HepG2 (cell line): ENCODE results near the gene IMPDH1. TPM values are rescaled to one million over a fixed set of nuclear protein-coding genes. Genes with fewer than 3 reads are reported as not detected.

Source experiments
- DDIT3 ChIP-seq: sonication (generic); formaldehyde crosslinking; IDR thresholded peaks from 2 replicates; pipeline ENCODE4 v1.4.0; 2020; ENCODE audit warnings: mild to moderate bottlenecking, missing genetic modification reagents
- EHMT2 ChIP-seq: fragments of 200-600 bp; sonication (generic); IDR thresholded peaks from 2 replicates; pipeline ENCODE4 v1.7.0; 2017; ENCODE audit warnings: antibody characterized with exemption, low read depth, low read length, borderline replicate concordance
- JUN ChIP-seq: sonication (generic); formaldehyde crosslinking; IDR thresholded peaks from 2 replicates; pipeline ENCODE4 v1.4.0; 2020; ENCODE audit warnings: mild to moderate bottlenecking, missing genetic modification reagents
- JUNB ChIP-seq: sonication (generic); formaldehyde crosslinking; IDR thresholded peaks from 2 replicates; pipeline ENCODE4 v1.8.0; 2022; ENCODE audit warnings: missing genetic modification reagents, mild to moderate bottlenecking, borderline replicate concordance
- MTA3 ChIP-seq: sonication (generic); formaldehyde crosslinking; IDR thresholded peaks from 2 replicates; pipeline ENCODE4 v1.4.0; 2020; ENCODE audit warnings: missing genetic modification reagents
- MTERF4 ChIP-seq: sonication (generic); formaldehyde crosslinking; IDR thresholded peaks from 2 replicates; pipeline ENCODE4 v1.8.0; 2023; ENCODE audit warnings: mild to moderate bottlenecking, missing genetic modification reagents
- MTF1 ChIP-seq: sonication (generic); formaldehyde crosslinking; IDR thresholded peaks from 2 replicates; pipeline ENCODE4 v1.5.0; 2020; ENCODE audit warnings: missing genetic modification reagents
- NCOA2 ChIP-seq: sonication (generic); formaldehyde crosslinking; IDR thresholded peaks from 2 replicates; pipeline ENCODE4 v1.8.0; 2022; ENCODE audit warnings: inconsistent platforms
- NFIC ChIP-seq: IDR thresholded peaks from 2 replicates; pipeline ENCODE4 v1.6.1; 2012; ENCODE audit warnings: mild to moderate bottlenecking, low read length, inconsistent platforms
- RFX1 ChIP-seq: fragments of 450-650 bp; IDR thresholded peaks from 2 replicates; pipeline ENCODE4 v1.6.1; 2017
- SKI ChIP-seq: fragments of 450-650 bp; IDR thresholded peaks from one replicate; pipeline ENCODE4 v1.6.1; 2018; ENCODE audit warnings: mild to moderate bottlenecking; ENCODE audit not compliant: partially characterized antibody
- TP53 ChIP-seq: sonication (generic); formaldehyde crosslinking; conservative IDR thresholded peaks from 2 replicates; pipeline ENCODE4 v1.4.0; 2020; ENCODE audit warnings: missing genetic modification reagents
- TSC22D2 ChIP-seq: sonication (generic); formaldehyde crosslinking; IDR thresholded peaks from 2 replicates; pipeline ENCODE4 v1.5.1; 2020; ENCODE audit warnings: missing genetic modification reagents, mild to moderate bottlenecking, borderline replicate concordance
- ZBTB20 ChIP-seq: sonication (generic); formaldehyde crosslinking; IDR thresholded peaks from 2 replicates; pipeline ENCODE4 v1.8.1; 2023; ENCODE audit warnings: missing genetic modification reagents, low read depth, mild to moderate bottlenecking, borderline replicate concordance
- ZBTB34 ChIP-seq: sonication (generic); formaldehyde crosslinking; IDR thresholded peaks from 2 replicates; pipeline ENCODE4 v1.8.0; 2022; ENCODE audit warnings: mild to moderate bottlenecking, missing genetic modification reagents
- ZBTB39 ChIP-seq: sonication (generic); formaldehyde crosslinking; IDR thresholded peaks from 2 replicates; pipeline ENCODE4 v1.5.0; 2020; ENCODE audit warnings: missing genetic modification reagents
- ZKSCAN8 ChIP-seq: IDR thresholded peaks from 2 replicates; pipeline ENCODE4 v1.6.1; 2016; ENCODE audit warnings: borderline replicate concordance, missing genetic modification reagents, missing compliant biosample characterization
- ZNF124 ChIP-seq: sonication (generic); formaldehyde crosslinking; IDR thresholded peaks from 2 replicates; pipeline ENCODE4 v1.4.0; 2020; ENCODE audit warnings: missing genetic modification reagents
- ZNF205 ChIP-seq: IDR thresholded peaks from 2 replicates; pipeline ENCODE4 v1.6.1; 2018; ENCODE audit warnings: missing biosample characterization, missing genetic modification reagents
- ZNF224 ChIP-seq: sonication (generic); formaldehyde crosslinking; IDR thresholded peaks from 2 replicates; pipeline ENCODE4 v1.5.0; 2020; ENCODE audit warnings: mild to moderate bottlenecking, missing genetic modification reagents
- ZNF232 ChIP-seq: sonication (generic); formaldehyde crosslinking; IDR thresholded peaks from 2 replicates; pipeline ENCODE4 v1.4.0; 2020; ENCODE audit warnings: missing genetic modification reagents, borderline replicate concordance
- ZNF510 ChIP-seq: sonication (generic); formaldehyde crosslinking; IDR thresholded peaks from 2 replicates; pipeline ENCODE4 v1.4.0; 2020; ENCODE audit warnings: low read depth, mild to moderate bottlenecking, missing genetic modification reagents
- ZNF562 ChIP-seq: sonication (generic); formaldehyde crosslinking; IDR thresholded peaks from 2 replicates; pipeline ENCODE4 v1.8.0; 2022; ENCODE audit warnings: missing genetic modification reagents, borderline replicate concordance
- ZNF576 ChIP-seq: sonication (generic); formaldehyde crosslinking; IDR thresholded peaks from 2 replicates; pipeline ENCODE4 v1.4.0; 2020; ENCODE audit warnings: mild to moderate bottlenecking, missing genetic modification reagents
- ZNF580 ChIP-seq: IDR thresholded peaks from 2 replicates; pipeline ENCODE4 v1.6.1; 2016; ENCODE audit warnings: low read depth, borderline replicate concordance
- ZSCAN29 ChIP-seq: sonication (generic); formaldehyde crosslinking; conservative IDR thresholded peaks from 2 replicates; pipeline ENCODE4 v1.4.0; 2020; ENCODE audit warnings: mild to moderate bottlenecking, missing genetic modification reagents
- polyA plus RNA-seq, 8 experiments: library from polyadenylated mRNA; depleted of rRNA in 3 of 8; stranded (reverse) in 7 of 8; unstranded in 1 of 8; fragments of >200 nt; fragmentation: Illumina TruSeq in 4 of 8; extraction: Trizol in 4 of 8; gene quantifications; 2 replicates each; pipeline versions ENCODE4 v1.2.1 to v1.2.3, GENCODE V29; 2011 to 2016; ENCODE audit warnings: low read depth in 4 of 8, missing spikeins in 1 of 8, mixed read lengths in 1 of 8; ENCODE audit not compliant: insufficient read depth in 1 of 8
- total RNA-seq, 5 experiments: library from RNA; depleted of rRNA; stranded (reverse); fragments of >200 nt; fragmentation: Illumina TruSeq; extraction: Trizol; gene quantifications; 2 replicates each; pipeline ENCODE4 v1.2.3, GENCODE V29; 2016; ENCODE audit warnings: low read depth in 1 of 5

Gene IMPDH1
- total and polyA plus RNA-seq, 2 of the 13 experiments (the other 11 are each of a cell fraction or from before 2014, with no cell fraction given), result 22.8 to 34.0 TPM

GRCh38 chr7:128405471-128406313 lies 4.1 kb downstream of the IMPDH1 start (continued):
- TF ChIP-seq SKI, result no peak
- no peak for TF ChIP-seq TSC22D2 (CRISPR knock-in tag)
- no peak for TF ChIP-seq ZNF124 (CRISPR knock-in tag)
- TF ChIP-seq ZNF205 (CRISPR knock-in tag), result no peak
- no peak for TF ChIP-seq ZNF232 (CRISPR knock-in tag)
- TF ChIP-seq MTA3 (CRISPR knock-in tag), result no peak
- TF ChIP-seq ZNF580, result no peak
- TF ChIP-seq ZNF510 (CRISPR knock-in tag), result no peak
- no peak for TF ChIP-seq NFIC
- no peak for TF ChIP-seq ZBTB39 (CRISPR knock-in tag)
- no peak for TF ChIP-seq TP53 (CRISPR knock-in tag)
- TF ChIP-seq ZNF224 (CRISPR knock-in tag), result no peak
- TF ChIP-seq MTERF4 (CRISPR knock-in tag), result peak; percentile 48; the same call in 1 of the 2 replicates
- no peak for TF ChIP-seq JUN (CRISPR knock-in tag)
- TF ChIP-seq MTF1, result no peak
- no peak for TF ChIP-seq JUNB (CRISPR knock-in tag)
- TF ChIP-seq ZNF576 (CRISPR knock-in tag), result no peak
- TF ChIP-seq EHMT2, result no peak
- TF ChIP-seq ZSCAN29 (CRISPR knock-in tag), result no peak
- no peak for TF ChIP-seq NCOA2 (CRISPR knock-in tag)
- no peak for TF ChIP-seq DDIT3 (CRISPR knock-in tag)
- TF ChIP-seq ZNF562 (CRISPR knock-in tag), result no peak
- no peak for TF ChIP-seq RFX1
- TF ChIP-seq ZKSCAN8, result no peak
- TF ChIP-seq ZBTB20 (CRISPR knock-in tag), result no peak
- no peak for TF ChIP-seq ZBTB34
